Left renal pelvis (tissue), 4 donors: Measurements from ENCODE around the gene ZAP70. TPM values are rescaled to one million over a fixed set of nuclear protein-coding genes. Genes with fewer than 3 reads are reported as not detected.
"Not testable (repeated sequence)": the region's sequence is repeated elsewhere in the genome, so short reads cannot be mapped to it uniquely, and the experiment has no call there.

Experiments
- DNase-seq, 4 donors: peaks; one replicate each; pipeline ENCODE4 v3.0.0-alpha.2; 2013; ENCODE audit warnings: low read depth in 4 of 4, low spot score in 3 of 4
- polyA plus RNA-seq, 4 donors: library from polyadenylated mRNA; unstranded; fragments of 120-200 nt; gene quantifications; one replicate each; pipeline ENCODE4 v1.2.1, GENCODE V29; 2013; ENCODE audit not compliant: insufficient read length in 4 of 4

The ZAP70 gene
- polyA plus RNA-seq, 4 donors = 0.80 to 2.7 (median 1.8) TPM

GRCh38 chr2:97697252-97698235, 15.8 kb upstream of the ZAP70 start:
- peak in 3 of 4 donors; percentile 54 to 67 (median 60) for DNase-seq

GRCh38 chr2:97698530-97698929, 14.8 kb upstream of the ZAP70 start:
- DNase-seq = no peak

DNA sequence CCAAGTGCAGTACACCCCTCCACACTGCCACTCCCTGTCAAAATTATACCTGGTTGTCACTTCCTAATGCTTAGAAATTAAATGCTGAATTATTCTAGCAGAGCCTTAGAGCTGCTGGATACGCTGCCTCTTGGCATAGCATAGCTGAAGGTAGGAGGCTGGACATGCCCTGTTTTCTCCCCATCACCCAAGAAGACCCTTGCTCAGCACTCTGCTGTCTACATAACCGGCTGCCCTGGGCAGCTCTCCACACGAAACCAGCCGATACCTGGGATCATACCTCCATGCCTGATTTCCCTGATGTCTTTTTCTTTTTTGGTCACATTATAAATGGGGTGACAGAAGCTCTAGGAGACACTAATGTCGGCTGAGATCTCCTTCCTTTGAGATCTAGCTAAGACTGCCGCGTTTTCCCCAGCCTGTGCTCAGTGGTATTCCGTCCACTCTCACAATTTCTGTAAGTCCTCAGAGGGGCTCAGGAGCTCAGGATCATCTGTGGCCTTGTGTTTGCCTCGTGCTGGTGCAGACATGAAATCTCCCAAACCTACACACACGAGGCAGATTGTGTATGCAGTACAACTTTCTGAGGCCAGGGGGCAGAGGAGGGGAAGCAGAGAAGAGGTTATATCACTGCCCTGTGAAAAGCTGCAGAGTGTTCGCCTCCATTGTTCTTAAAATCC, 13.5 kb upstream of the ZAP70 start:
- peak in 2 of 4 donors; percentile 32 to 41 for DNase-seq

DNA sequence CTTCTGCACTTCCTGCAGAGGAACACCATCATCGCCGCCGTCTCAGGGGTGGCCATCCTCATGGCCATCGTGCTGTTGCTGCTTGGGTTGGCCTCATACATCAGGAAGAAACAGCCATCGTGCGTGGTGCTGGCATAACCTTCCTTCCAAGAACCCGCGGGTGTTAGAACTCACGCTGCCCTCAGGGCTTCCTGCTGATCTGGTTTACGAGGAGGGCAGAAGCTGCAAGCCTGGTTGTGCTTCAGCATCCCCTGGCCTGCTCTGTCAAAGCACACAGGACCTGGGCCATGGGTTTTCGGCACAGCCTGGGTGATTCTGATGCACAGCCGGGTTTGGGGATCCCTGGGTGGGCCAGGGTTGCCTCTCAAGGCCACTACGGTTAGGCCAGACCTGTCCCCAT, 12.2 kb upstream of the ZAP70 start:
- no peak for DNase-seq

DNA sequence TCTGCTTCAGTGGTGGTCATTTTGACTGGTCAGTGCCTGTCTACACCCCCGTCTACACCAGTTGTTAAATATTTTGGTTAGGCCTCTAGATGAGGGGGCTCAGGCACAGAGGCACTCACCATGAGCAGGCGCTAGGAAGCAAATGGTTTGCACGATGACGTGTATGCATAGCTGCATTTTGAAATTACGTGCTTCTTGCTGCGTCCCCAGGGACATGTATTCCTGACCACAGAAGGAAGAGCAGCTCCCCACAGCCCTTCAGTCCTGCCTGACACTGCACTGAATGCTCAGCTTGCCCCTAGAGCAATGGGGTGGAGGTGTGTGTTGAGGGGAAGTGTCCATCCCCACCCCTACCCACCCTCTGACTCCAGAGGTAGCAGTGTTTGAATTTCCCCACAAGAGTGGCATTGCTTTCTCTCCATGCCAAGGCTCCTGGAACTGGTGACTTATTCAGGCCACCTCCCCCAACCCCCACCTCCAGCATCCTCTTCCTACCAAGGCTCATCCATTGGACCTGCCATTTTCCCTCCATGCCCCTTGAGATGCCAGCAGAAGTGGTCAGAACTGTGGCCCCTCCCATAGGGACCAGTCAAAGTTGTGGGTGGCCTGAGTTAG, 11.4 kb upstream of the ZAP70 start:
- no peak for DNase-seq

DNA sequence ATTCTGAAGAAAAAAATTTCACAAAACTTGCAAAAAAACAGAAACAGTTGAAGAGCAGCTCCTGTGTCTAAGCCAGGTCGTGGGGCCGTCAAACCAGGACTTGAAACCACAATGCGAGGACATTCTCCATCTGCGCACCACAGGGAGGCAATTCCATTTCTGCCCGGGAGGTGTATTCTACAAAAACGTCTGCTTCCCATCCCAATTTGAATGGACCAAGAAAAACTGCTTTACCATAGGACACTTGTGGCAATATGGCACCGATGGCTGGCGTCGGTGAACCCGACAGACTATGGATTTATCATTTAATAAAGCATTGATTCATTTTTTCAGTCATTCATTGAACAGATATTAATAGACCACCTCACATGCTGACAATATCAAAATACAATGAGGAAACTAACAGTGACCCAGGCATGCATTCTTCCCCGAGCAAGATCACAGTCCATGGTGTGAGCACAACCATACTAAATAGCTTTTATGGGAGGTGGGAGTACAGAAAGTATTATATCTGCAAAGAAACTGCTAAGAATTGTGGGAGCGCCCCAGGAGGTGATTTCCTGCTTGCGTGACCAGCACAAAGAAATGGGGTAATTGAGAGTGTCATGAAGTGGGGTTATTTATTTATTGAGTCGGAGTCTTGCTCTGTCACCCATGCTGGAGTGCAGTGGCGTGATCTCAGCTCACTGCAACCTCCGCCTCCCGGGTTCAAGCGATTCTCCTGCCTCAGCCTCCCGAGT, 10.5 kb upstream of the ZAP70 start:
- no peak for DNase-seq

DNA sequence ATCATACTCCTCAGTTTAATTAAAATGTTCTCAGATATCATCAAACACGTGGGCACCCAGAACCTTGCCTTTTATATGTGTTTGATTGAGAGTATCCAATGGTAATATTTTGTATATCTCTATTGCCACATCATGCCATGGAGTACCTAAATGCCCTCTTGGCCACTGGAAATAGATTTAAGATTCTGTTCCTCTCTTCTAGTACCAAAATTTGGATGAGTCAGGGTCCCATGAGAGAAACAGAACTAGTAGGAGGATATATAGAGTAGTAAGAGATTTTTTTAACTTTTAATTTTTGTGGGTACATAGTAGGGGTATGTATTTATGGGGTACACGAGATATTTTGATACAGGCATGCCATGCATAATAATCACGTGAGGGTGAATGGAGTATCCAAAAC, 9.6 kb upstream of the ZAP70 start:
- DNase-seq = no peak

DNA sequence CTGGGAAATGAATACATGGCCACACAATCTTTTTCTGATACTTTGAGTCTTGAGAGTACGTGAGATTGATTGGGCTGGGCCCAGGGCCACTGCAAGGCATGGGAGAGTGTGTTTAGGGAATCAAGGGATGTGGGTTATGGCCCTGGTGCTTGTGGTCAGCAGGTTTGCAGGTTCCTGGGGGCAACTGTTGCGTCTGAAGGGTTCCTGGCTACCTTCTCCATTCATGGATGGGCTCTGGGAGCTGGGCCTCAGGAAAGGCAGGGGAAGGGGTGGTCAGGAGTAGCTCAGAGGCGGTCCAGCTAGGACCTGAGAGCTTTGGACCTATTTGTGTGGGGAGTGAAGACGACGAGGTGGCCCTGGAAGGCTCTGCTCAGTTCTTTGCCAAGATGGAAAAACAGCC, 8.4 kb upstream of the ZAP70 start:
- DNase-seq = no peak

GRCh38 chr2:97706112-97706511, 7.3 kb upstream of the ZAP70 start:
- no peak for DNase-seq

DNA sequence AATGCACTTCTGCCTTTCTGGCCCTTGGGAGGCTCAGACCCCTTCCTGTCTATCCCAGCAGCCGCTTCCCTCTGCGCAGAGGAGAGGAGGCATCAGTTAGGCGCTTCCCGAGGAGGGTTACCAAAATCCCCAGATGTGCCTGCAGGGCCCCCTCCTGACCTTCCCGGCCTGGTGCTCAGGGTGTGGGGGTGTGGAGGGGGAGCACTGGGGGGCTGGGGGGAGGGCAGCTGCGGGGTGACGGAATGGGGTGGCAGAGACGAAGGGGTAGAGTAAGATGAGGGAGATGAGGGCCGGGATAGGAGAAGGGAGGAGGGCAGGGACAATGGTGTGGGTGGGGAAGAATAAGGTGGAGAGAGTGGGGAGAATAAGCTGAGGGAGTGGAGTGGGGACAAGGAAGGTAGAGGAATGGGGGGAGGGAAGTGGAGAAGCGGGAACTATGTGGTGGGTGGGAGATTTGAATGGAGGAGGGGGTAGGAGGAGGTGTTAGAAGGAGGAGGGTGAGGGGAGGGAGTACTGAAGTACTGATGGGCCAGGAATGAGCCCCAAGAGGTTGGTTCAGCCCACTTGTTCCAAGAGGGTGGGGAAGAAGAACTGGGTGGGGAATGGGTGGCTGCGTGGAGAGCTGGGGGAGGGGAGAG, 6.5 kb upstream of the ZAP70 start:
- DNase-seq = no peak

GRCh38 chr2:97707362-97708047, 5.9 kb upstream of the ZAP70 start:
- DNase-seq = no peak

DNA sequence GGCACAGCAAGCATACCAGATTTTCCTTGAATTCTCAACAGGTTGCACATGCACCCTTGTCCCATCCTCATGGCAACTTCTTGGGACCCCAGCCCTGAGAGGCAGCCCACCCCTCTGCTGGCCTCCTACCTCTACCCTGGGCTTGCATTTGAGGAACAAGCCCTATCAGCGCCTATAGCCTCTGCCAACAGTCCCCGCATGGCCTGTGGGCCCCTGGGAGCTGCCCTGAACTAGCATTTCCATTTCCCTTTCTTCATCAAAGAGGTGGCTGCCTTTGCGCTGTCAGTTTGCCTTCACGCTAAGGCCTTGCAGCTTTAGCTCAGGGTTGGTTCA, 5.4 kb upstream of the ZAP70 start:
- DNase-seq = no peak

- no peak for DNase-seq
Measured at GRCh38 chr2:97708608-97709007, 4.8 kb upstream of the ZAP70 start.

DNA sequence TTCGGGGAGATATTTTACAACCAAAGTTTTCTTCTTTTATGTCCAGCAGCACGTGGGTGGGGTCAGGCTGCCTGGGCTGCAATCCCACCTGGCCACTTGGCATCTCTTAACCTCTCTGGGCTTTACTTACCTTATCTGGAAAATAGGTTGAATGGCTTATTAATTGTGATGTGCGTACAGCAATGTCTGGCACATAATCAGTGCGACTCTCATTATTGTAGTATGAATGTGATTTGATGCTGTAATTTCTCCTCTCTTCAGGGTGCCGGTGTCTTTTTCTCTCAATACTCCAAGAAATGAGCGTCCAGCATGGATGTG, 2.0 kb upstream of the ZAP70 start:
- DNase-seq = no peak

DNA sequence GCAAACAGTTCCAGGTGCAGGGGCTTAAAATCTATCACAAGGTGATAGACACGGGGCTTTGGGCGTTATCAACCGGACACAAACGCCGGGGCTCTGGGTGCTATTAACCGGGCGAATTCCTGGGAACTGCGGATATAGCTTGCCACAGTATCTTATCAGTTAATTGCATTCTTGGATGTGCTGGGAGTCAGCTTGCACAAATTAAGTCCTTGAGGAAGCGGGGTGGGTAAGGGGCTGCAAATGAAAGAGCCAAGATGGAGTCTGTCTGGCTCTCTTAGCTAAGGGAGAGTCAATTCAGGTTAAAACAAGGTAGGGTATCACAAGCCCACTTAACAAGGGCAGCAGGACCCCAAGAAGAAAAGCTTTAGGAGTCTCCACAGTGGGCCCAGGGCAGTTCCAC, 1.2 kb upstream of the ZAP70 start:
- not testable (repeated sequence) for DNase-seq

GRCh38 chr2:97712693-97713295, 582 bp upstream of the ZAP70 start:
- no peak for DNase-seq

GRCh38 chr2:97714084-97714949, 941 bp downstream of the ZAP70 start:
- no peak for DNase-seq

DNA sequence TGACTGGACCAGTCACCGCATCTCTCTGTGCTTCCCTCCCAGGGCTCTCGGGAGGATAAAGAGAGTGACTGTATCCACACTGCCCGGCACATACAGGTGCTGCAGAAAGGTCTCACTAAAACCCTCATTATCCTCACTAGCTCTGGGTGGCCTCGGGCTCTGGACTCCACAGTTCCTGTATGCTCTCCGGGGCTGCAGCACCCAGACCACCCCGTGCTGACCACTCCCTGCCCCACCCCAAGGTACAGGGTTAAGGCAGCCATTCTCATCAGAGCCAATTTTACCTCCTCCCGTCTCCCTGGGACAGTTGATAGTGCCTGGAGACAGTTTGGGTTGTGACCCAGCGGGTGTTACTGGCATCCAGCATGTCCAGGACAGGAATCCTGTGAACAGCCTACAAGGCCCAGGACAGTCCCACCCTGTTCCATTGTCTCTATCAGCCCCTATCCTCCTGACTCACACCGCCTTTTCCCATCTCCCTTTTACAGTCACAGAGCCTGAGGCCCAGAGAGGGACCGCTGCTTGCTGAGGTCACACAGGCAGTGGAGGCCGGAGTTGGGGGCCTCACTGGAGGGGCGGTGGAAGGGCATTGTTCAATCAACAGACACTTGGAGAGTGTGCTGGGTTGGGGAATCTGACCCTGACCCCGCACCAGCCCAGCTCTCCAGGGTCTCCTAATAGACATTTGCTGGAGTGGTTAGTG, 1.7 kb downstream of the ZAP70 start:
- DNase-seq = no peak
